K562 (cell line): ENCODE results near the gene NFIC. TPM values are rescaled to one million over a fixed set of nuclear protein-coding genes. Genes with fewer than 3 reads are reported as not detected.

ENCODE experiments used
- CREB3L1 ChIP-seq: fragments of 450-650 bp; IDR thresholded peaks from 2 replicates; pipeline ENCODE4 v1.6.1; 2014; ENCODE audit warnings: low read depth, mild to moderate bottlenecking, moderate library complexity, borderline replicate concordance
- ETV1 ChIP-seq: fragments of 450-650 bp; conservative IDR thresholded peaks from 2 replicates; pipeline ENCODE4 v1.6.1; 2016; ENCODE audit warnings: missing genetic modification characterization, control low read depth, low read depth, missing compliant biosample characterization
- KDM1A ChIP-seq, 2 experiments: fragments of 450-650 bp; IDR thresholded peaks; 2 replicates each; pipeline ENCODE4 v1.6.1; 2016; ENCODE audit warnings: mild to moderate bottlenecking in 2 of 2
- KLF10 ChIP-seq: fragments of 250-450 bp; sonication (Bioruptor Pico); IDR thresholded peaks from 2 replicates; pipeline ENCODE4 v1.6.1; 2021; ENCODE audit warnings: matching md5 sums
- RBM25 ChIP-seq: fragments of 200-400 bp; formaldehyde crosslinking; IDR thresholded peaks from 2 replicates; pipeline ENCODE4 v1.6.1; 2018; ENCODE audit warnings: low read length, low read depth, moderate library complexity; ENCODE audit not compliant: severe bottlenecking
- SLC30A9 ChIP-seq: fragments of 250-450 bp; sonication (Bioruptor Pico); IDR thresholded peaks from 2 replicates; pipeline ENCODE4 v1.8.0; 2022; ENCODE audit warnings: mild to moderate bottlenecking, moderate library complexity
- THRA ChIP-seq: fragments of 450-650 bp; IDR thresholded peaks from 2 replicates; pipeline ENCODE4 v1.6.1; 2017; ENCODE audit warnings: mild to moderate bottlenecking, moderate library complexity
- U2AF2 ChIP-seq: fragments of 200-400 bp; formaldehyde crosslinking; optimal IDR thresholded peaks from 2 replicates; pipeline ENCODE3; 2017; ENCODE audit warnings: low read depth, mild to moderate bottlenecking, low read length
- polyA plus RNA-seq, 8 experiments: library from polyadenylated mRNA; depleted of rRNA in 4 of 8; stranded (reverse) in 5 of 8; unstranded in 3 of 8; fragments of >200 nt; fragmentation: Nextera tagmentation in 2 of 8; fragmentation: Illumina TruSeq in 1 of 8; extraction: Ambion mirVana in 2 of 8; extraction: Trizol in 1 of 8; gene quantifications; 2 replicates each; pipeline versions ENCODE4 v1.2.1 to v1.2.3, GENCODE V29; 2011 to 2014; ENCODE audit warnings: inconsistent platforms in 1 of 8, missing spikeins in 1 of 8
- total RNA-seq, 7 experiments: library from RNA; depleted of rRNA in 6 of 7; stranded (reverse); fragments of >200 nt in 6 of 7; fragmentation: Illumina TruSeq in 2 of 7; extraction: Trizol in 2 of 7; gene quantifications; 2 replicates each; pipeline versions ENCODE4 v1.2.1 to v1.2.3, GENCODE V29; 2011 to 2021; ENCODE audit warnings: low replicate concordance in 1 of 7
- TF ChIP-seq, protein P1 (sequence below): fragments of 450-650 bp; formaldehyde crosslinking; IDR thresholded peaks from 2 replicates; pipeline ENCODE4 v1.4.0; 2020; ENCODE audit warnings: mild to moderate bottlenecking, moderate library complexity
- TF ChIP-seq, protein P2 (sequence below): fragments of 450-650 bp; IDR thresholded peaks from 2 replicates; pipeline ENCODE4 v1.6.1; 2017; ENCODE audit warnings: antibody characterized with exemption, mild to moderate bottlenecking

NFIC gene
- total and polyA plus RNA-seq, 9 of the 15 experiments (the other 6 are each of a cell fraction or from before 2014, with no cell fraction given): 0.71 to 62.1 (median 6.9) TPM

DNA sequence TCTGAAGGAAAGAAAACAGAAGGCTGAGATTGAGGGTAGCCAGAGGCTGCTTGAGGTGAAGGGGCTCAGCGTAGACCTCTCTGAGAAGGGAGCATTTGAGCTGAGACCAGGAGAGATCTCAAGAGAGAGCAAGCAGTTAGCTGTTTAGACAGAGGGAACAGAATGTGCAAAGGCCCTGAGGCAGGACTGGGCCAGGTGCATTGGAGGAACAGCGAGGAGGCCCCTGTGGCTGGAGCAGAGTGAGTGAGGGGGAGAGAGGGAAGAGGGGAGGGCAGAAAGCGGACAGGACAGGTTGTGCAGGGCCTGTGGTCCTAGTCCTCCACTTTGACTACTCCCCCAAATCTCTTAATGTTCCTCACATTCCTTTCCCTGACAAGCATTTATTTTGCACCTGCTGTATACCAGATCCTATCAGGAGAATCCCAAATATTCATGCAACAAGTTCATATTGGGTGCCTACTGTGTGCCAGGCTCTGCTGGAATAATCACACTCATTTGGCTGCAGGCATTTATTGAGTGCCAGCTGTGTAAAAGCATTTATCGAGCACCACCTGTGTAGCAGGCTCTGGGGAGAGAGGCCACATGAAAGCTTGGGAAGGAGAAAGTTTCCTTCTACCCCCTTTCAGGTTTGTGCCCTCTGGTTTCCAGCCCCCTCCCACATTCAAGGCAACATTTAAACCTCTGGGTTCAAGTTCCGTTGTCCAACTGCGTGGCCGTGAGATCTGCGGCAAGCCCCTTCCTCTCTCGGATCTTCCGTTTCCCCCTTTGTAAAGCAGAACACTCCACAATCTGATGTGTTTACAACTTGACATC, 36.5 kb downstream of the NFIC start (continued):
- TF ChIP-seq, protein P1, sequence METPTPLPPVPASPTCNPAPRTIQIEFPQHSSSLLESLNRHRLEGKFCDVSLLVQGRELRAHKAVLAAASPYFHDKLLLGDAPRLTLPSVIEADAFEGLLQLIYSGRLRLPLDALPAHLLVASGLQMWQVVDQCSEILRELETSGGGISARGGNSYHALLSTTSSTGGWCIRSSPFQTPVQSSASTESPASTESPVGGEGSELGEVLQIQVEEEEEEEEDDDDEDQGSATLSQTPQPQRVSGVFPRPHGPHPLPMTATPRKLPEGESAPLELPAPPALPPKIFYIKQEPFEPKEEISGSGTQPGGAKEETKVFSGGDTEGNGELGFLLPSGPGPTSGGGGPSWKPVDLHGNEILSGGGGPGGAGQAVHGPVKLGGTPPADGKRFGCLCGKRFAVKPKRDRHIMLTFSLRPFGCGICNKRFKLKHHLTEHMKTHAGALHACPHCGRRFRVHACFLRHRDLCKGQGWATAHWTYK (CRISPR knock-in tag): no peak
- TF ChIP-seq KDM1A (IDR thresholded peaks at IDR 0.05) (peak; percentile 74 to 76), ETV1 (tag) (no peak), U2AF2 (no peak), RBM25 (peak; percentile 89), THRA (no peak), SLC30A9 (CRISPR knock-in tag) (no peak), CREB3L1 (no peak), KLF10 (CRISPR knock-in tag) (no peak)
- TF ChIP-seq, protein P2, sequence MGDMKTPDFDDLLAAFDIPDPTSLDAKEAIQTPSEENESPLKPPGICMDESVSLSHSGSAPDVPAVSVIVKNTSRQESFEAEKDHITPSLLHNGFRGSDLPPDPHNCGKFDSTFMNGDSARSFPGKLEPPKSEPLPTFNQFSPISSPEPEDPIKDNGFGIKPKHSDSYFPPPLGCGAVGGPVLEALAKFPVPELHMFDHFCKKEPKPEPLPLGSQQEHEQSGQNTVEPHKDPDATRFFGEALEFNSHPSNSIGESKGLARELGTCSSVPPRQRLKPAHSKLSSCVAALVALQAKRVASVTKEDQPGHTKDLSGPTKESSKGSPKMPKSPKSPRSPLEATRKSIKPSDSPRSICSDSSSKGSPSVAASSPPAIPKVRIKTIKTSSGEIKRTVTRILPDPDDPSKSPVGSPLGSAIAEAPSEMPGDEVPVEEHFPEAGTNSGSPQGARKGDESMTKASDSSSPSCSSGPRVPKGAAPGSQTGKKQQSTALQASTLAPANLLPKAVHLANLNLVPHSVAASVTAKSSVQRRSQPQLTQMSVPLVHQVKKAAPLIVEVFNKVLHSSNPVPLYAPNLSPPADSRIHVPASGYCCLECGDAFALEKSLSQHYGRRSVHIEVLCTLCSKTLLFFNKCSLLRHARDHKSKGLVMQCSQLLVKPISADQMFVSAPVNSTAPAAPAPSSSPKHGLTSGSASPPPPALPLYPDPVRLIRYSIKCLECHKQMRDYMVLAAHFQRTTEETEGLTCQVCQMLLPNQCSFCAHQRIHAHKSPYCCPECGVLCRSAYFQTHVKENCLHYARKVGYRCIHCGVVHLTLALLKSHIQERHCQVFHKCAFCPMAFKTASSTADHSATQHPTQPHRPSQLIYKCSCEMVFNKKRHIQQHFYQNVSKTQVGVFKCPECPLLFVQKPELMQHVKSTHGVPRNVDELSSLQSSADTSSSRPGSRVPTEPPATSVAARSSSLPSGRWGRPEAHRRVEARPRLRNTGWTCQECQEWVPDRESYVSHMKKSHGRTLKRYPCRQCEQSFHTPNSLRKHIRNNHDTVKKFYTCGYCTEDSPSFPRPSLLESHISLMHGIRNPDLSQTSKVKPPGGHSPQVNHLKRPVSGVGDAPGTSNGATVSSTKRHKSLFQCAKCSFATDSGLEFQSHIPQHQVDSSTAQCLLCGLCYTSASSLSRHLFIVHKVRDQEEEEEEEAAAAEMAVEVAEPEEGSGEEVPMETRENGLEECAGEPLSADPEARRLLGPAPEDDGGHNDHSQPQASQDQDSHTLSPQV: no peak
